Activated CD8-positive, alpha-beta memory T cell treated with anti-CD3 and anti-CD28 coated beads for 1 hour (primary cell): ENCODE data around the gene EPN1.

Source experiments
- DNase-seq, 2 donors: peaks; one replicate each; pipeline ENCODE4 v3.0.0-alpha.2; 2020; ENCODE audit warnings: low read depth in 1 of 2; ENCODE audit errors: extremely low read depth in 1 of 2

The EPN1 gene

DNA sequence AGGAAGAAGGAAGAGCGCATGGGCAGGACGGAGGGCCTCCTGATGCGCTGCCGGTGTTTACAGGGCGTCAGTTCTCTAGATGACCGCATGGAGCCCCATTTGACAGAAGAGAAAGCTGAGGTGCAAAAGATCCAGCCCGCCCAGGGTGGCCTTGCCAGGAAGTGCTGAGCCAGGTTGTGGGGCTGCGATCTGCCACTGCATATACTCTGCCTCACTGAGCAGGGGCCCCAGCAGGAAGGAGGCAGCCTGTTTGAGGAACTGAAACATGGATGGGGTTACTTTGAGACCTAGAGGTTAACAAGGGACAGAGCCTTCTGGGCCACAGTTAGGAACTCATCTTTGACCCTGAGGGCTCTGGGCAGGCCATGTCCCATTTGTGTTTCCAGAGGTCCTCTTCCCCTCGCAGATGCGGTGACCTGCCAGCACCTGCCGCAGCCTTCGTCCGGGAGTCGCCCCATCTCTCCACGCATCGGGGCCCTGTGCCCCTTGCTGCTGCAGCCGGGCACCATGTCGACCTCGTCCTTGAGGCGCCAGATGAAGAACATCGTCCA lies 3.2 kb downstream of the EPN1 start:
- DNase-seq, result no peak

DNA sequence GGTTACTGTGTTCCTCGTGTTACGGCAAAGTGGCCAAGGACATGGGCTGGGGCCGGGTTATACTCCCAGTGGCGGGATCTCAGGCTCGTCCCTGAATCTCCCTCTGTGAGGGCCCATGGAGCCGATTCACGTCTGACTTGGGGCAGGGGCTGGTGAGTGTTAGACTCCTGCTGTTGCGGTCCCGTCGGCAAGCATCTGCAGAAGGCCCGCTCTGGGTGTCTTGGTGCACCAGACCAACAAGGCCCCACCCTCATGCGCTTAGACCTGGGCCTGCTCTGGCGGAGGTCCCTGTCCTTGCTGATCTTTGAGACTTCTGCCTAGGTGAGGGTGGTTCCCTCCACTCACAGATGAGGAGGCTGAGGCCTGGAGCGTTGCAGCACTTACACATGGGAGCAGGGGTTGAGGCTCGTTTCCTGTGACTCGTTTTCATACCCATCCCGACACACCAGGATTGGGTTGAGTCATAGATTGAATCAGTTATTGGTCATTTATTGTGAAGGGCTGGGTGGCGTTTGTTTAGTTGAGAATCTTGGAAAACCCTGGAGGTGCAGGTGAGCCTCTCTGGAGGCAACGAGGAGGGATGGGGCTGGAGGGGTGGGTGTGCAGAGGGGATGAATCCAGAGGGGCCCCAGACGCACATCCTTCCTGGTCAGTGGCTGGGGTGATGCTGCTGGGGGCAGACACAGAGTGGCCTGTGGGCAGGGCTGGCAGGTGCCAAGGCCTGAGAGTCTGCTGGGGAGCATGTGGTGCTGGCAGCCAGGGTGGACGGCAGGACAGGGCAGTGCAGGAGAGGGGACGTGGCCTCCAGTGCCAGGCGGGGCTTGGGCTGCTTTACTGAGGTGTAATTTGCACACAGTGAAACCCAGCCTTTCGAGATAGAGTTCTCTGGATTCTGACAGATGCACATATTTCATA lies 4.6 kb downstream of the EPN1 start:
- DNase-seq, result no peak

DNA sequence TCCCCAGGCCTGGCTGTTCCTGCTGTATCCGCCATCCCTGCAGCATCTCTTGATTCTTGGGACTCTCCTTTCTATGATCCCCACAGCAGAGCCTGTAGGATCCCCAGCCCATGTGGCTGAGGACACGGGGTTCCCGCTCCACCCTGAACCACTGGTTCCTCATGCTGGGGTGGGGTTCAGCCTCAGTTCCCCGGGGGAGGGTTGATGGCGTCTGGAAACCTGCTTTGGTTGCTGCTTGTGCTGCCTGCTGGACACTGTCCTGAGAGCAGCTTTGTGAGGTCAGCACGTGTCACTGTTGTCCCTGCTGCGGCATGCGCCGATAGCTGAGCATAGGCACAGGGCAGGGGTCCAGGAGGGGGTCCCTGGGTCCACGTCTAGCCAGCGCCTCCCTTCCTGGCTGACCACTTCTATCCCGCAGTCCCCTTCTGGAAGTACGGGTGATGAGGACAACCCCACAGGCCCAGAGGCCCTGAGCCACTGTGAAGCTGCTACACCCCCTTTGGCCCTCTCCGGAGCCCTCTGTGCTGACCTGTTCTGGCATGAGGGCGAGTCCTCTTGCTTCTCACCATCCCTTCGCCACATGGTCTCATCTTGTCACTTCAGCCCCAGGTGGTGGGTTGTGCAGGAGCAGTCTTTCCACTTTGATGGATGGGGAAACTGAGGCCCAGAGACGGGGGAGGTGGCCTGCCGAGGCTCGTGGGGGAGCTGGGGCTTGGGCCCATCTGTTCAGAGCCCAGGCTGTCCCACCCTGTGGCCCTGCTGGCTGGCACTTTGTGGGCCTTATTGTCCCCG lies 5.5 kb downstream of the EPN1 start:
- DNase-seq, result no peak

DNA sequence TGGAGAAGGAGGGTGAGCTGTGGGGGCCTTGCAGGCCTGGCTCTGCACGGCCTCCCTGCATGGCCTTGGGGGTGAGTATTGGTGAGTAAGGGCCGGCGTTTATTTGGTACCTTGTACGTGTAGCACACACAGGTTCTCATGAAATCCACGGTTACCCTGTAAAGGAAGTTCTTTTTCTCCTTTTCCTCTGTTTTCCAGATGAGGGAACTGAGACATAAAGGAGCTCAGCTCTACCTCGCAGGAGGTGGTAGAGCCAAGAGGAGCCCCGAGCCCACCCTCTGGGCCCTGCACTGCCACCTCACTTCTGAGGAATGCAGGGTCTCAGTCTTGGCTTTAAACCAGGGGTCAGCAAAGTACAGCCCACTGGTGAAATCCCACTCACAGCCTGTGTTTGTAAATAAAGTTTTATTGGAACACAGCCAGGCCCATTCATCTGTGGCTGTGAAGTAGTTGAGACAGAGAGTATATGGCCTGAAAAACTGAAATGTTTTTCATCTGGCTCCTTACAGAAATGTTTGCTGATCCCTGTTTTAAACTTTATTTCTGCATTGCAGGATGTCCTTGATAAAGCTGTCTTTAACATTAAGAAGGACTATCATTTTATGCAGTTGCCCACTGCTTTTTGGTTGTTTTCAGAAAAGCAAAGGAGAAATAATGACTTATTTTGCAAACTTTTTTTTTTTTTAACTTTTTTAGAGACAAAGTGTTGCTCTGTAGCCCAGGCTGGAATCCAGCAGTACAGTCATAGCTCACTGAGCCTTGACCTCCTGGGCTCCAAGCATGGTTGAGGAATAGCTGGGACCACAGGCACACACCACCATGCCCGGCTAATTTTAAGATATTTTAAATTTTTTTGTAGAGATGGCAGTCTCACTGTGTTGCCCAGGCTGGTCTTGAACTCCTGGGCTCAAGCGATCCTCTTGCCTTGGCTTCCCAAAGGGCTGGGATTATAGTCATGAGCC lies 6.4 kb downstream of the EPN1 start:
- no peak for DNase-seq

GRCh38 chr19:55683449-55684261 lies 8.6 kb downstream of the EPN1 start:
- DNase-seq, result no peak

GRCh38 chr19:55684946-55685681 lies 10.1 kb downstream of the EPN1 start:
- no peak for DNase-seq

DNA sequence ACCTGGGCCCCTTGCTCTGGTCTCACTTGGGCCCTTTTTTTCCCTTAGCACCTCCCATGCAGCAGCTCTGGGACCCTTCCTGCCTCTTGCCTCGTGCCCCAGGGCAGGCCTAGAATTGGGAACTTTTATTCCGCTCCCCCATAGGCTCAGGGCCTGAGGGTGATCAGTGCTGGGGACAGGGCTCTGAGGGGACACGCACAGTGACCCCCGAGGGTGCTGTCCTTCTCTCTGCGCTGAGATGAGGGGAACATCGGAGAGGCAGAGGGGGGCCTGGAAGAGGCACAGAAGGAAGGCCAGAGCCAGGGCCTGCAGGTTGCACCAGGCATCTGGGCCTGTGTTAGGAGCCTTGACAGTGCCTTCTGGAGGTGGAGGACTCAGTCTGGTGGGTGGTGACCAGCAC lies 10.8 kb downstream of the EPN1 start:
- DNase-seq, result no peak

DNA sequence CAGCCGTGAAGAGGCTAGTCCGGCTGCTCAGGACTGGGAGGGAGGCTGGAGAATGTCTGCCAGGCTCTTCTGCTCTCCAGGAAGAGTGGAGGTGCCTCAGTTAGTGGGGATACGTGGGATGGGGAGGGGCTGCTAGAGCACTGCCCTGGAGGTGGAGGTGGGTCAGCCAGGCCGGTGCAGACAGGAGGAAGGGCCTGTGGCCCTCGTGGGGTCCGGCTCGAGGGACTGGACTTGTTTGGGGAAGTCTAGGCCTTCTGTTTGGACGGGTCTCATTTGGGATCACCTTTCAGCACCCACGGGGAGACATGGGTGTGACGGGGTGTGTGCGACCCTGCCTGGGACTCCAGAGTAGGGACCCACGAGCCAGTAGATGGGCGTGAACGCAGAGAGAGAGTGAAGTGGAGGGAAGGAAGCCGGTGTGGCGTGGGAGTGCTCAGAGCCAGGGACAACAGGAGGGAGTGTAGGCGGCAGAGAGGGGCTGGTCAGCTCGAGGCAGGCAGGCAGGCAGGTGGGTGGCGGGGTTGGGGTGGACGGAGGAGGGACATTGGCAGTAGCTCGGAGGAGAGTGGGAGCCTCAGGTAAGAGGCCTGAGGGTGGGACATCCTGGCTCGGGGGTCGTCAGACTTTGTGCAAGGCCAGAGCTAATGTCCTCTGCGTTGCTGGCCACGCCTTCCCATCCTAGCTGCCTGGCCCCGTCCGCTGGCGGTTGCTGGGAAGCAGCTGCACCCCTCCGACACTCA lies 11.5 kb downstream of the EPN1 start:
- DNase-seq, result no peak

DNA sequence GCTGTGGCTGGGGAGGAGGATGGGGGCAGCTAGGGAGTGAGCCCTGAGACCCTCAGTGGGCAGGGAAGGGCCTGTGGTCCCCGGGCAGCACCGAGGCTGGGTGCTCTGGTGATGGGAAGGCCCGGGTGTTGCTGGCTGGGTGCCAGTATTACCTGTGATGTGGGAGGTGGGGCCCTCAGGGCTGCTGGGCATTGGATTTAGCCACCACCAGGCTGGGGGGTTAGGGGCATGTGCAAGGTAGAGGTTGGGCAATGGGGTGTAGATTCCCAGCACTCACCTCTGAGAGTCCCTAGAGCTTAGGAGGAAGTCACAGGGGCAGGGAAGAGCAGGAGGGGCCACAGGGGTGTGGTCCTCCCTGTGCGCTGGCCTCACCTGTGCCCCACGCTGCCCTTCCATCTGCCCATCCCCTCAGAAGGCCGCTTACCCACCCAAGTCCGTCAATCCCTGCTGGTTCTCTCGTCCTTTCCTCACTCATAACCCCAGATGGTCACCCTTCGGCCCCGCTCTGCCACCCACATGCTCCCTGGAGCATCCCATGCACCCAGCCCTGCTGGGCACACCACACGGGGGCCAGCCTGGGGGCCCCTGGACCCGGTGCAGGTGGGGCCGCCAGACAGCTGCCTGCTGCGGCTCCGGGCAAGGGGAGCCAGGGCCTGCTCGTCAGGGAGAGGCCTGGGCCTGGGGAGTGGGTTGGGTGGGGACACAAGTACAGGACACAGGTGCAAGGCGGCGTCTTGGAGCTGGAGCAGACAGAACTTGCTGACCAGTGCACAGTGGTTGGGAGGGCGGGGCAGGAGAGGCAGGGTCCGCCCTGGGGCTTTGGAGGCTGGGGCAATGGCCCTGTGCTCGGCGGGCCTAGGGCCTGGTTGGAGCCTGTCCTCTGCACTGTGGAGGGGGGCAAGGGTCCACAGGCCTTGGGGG lies 12.5 kb downstream of the EPN1 start:
- DNase-seq, result no peak

DNA sequence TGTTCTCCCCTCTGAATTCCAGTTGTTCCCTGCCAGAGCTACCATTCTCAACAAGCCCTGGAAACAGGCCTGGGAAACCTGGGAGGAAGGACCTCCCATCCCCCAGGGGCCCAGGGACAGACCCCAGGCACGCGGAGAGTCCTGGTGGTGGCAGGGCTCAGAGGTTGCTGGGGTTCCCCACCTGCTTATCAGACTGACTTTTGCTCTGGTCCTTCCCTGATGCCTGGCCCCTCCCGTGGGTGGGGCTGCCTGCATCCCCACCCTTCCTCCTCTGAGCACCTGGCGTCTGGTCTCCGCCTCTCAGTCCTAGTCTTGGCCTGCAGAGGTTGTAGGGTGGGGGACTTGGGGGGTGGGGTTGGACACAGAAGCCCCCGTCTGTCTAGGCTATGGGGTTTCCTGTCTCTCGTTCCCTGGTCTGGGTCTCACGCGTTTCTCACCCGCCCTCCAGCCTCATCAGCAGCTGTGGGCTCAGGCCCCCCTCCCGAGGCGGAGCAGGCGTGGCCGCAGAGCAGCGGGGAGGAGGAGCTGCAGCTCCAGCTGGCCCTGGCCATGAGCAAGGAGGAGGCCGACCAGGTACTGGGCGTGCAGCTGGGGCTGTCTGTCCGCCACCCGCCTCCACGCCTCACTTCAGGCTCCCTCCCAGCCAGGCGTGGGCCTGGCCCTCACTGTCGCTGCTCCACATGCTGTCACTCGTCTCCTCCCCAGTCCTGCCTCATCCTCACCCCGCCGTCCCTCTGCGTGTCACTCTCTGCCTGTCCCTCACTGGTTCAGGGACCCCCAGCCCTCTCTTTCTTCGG lies 13.6 kb downstream of the EPN1 start:
- DNase-seq, result no peak

- DNase-seq, result no peak
These were observed 14.5 kb downstream of the EPN1 start for GRCh38 chr19:55689411-55690108.

DNA sequence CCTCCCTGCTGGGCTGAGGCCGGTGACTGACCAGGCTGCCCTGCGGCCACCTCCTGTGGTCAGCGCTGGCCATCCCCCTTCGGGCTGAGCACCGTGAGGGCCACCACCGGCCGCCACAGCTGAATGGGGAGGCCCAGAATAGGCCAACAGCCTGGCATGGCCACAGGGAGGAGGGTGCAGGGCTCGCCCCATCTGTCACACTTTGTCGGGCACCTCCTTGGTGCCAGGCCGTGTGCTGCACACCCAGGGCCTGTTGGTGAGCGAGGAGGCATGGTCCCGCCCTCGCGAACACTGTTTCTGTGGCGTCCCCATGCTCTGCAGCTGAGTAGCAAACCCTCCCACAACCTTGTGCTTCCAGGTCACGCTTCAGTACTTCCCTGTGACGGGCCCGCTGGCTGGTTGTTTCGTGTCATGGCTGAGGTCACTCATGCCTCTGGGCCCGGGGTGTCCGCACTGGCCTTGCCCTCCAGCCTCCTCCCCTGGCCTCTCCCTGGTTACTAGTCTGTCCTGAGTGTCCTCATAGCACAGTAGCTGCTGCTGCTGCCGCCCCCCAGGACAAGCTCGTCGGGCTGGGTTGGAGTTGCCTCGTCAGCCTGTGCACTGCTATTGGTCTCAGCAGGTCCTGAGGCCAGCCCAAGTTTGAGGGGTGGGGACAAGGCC lies 15.2 kb downstream of the EPN1 start:
- DNase-seq, result no peak

DNA sequence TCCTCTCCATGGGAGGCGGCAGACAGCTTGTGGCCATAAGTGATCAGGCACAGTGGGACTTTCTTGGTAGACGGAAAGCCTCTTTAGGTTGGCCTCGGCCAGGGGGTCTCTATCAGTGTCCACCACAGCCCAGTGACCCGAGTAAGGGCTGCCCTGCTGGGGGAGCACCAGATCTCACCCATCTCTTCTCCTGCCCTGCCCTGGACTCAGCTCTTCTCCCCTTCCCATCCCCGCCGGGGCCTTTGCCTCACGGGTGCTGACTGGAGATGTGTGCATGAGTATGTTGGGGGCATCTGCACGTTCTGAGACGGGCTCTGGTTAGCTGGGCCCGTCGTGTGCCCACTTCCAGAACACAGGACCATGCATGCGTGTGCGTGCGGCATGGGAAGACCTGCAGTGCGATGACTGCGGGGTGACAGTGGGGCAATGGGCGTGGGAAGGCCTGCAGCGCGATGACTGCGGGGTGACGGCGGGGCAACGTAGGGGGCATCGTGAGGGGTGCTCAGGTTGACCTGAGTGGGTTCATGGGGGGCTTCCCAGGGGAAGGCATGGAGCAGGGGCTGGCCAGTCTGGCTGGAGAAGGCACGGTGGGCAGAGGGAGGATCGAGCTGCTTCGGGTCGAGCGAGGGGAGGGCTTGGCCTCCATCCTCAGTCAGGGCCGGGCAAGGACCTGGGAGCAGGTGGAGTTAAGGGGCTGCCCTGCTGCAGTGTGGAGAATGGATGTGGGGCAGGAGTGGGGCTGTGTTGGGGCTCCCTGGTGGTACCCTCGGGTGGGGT lies 15.9 kb downstream of the EPN1 start:
- no peak for DNase-seq

GRCh38 chr19:55691561-55692481 lies 16.8 kb downstream of the EPN1 start:
- no peak for DNase-seq
